Measurements from ENCODE around the gene OR5AR1. TPM values are rescaled to one million over a fixed set of nuclear protein-coding genes. Genes with fewer than 3 reads are reported as not detected.
"Not testable (repeated sequence)": the region's sequence is repeated elsewhere in the genome, so short reads cannot be mapped to it uniquely, and the experiment has no call there.

OR5AR1 gene
- total RNA-seq, 2 experiments from 2014 or later = not detected

GRCh38 chr11:56688554-56689100 is 25.1 kb downstream of the OR5AR1 start:
- no peak overlapping the region for H3K27ac ChIP-seq (ENCODE audit: low read depth, low read length, poor library complexity, severe bottlenecking)
- ChIA-PET POLR2A (no interaction called here), CTCF (ENCODE audit: unreplicated experiment) (no interaction called here)
- H3K4me1 ChIP-seq (ENCODE audit: insufficient read depth, low read length, poor library complexity, severe bottlenecking) = no peaks in the 10 kb centered on the region
- no TSS peak for BruUV-seq (replicated peaks)
- H3K9me3 ChIP-seq (ENCODE audit: low read length) = no peaks in the 10 kb centered on the region
- intact Hi-C loops (cut with micrococcal nuclease; ENCODE audit: unreplicated experiment) = no loop called here
- H3K4me2 ChIP-seq (ENCODE audit: low read length) = no peak overlapping the region
- DNase-seq (ENCODE audit: low spot score) = no peak
- no peaks in the 10 kb centered on the region for H3K9me2 ChIP-seq (ENCODE audit: insufficient read depth, low read length)
- TF ChIP-seq CTCF (conservative IDR thresholded peaks at IDR 0.05; ENCODE audit: low read length) (no peak), EZH2phosphoT487 (IDR thresholded peaks at IDR 0.05; ENCODE audit: borderline replicate concordance, low read depth, low read length) (no peak)
- no peak overlapping the region for H3K4me3 ChIP-seq (ENCODE audit: low read depth, low read length, poor library complexity, severe bottlenecking)
- no peaks in the 10 kb centered on the region for H4K20me1 ChIP-seq (ENCODE audit: insufficient read depth, low read length)
- H2AFZ ChIP-seq (ENCODE audit: low read length) = no peak overlapping the region
- no peaks in the 10 kb centered on the region for H3K36me3 ChIP-seq (ENCODE audit: insufficient read depth, low read length)
- no peaks in the 10 kb centered on the region for H3K79me2 ChIP-seq (ENCODE audit: insufficient read depth, low read depth, low read length)

DNA sequence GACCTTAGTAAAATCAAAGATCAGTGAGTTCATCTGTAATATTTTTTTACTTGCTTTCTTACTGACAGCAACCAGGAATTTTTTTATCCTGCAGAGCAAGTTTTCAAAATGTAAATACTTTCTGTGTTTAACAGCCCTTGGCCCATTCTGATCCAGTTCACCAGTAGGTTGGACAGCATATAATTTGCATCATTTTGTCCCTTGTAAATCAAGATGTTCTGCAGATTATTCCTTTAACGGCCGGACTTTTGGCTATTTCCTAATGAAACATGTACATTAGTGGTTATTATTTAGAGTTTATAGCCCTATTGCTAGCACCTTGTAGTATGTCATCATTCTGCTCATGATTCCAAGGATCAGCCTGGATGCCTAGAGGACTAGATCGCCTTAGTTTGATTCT is 27.7 kb downstream of the OR5AR1 start:
- BruUV-seq (replicated peaks); CTCF ChIA-PET (ENCODE audit: unreplicated experiment); H3K27ac ChIP-seq (ENCODE audit: low read depth, low read length, poor library complexity, severe bottlenecking); H3K4me1 ChIP-seq (ENCODE audit: insufficient read depth, low read length, poor library complexity, severe bottlenecking); intact Hi-C loops (cut with micrococcal nuclease; ENCODE audit: unreplicated experiment); H3K9me3 ChIP-seq (ENCODE audit: low read length); DNase-seq (ENCODE audit: low spot score); H2AFZ ChIP-seq (ENCODE audit: low read length); H3K36me3 ChIP-seq (ENCODE audit: insufficient read depth, low read length); H3K79me2 ChIP-seq (ENCODE audit: insufficient read depth, low read depth, low read length); H4K20me1 ChIP-seq (ENCODE audit: insufficient read depth, low read length); H3K9me2 ChIP-seq (ENCODE audit: insufficient read depth, low read length); H3K4me3 ChIP-seq (ENCODE audit: low read depth, low read length, poor library complexity, severe bottlenecking); H3K4me2 ChIP-seq (ENCODE audit: low read length): not testable (repeated sequence)
- POLR2A ChIA-PET = interaction anchor here (0.7 kb wide), 1 partner anchor 565 kb away, joined by 4 read pairs; no protein-coding TSS in a partner anchor

DNA sequence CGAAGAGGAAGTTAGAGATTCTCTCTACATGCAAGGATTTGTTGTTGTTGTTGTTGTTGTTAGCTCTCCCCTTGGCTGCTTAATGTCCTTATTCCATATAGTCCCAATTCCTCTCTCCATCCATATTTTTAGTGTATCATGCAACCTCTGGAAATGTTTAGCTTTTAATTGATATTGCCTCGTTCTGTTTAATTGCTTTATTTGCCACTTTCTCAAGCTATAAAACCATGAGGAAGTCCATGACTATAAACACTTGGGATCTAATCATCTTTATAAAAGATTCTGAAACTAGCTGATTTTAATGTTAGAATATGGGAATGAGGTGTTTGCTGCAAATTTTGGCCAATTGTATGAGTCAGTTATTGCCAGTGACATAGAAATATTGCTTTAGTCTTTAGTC is 29.9 kb downstream of the OR5AR1 start:
- POLR2A ChIA-PET = interaction anchor here (1.2 kb wide), 1 partner anchor 11 kb away, joined by 4 read pairs; no protein-coding TSS in a partner anchor

More for the DNA sequence above, 29.9 kb downstream of the OR5AR1 start:
- intact Hi-C loops (cut with micrococcal nuclease; ENCODE audit: unreplicated experiment) = no loop called here
- no peak for TF ChIP-seq CTCF (conservative IDR thresholded peaks at IDR 0.05; ENCODE audit: low read length)
- no peak for TF ChIP-seq EZH2phosphoT487 (IDR thresholded peaks at IDR 0.05; ENCODE audit: borderline replicate concordance, low read depth, low read length)
- H3K79me2 ChIP-seq (ENCODE audit: insufficient read depth, low read depth, low read length) = no peaks in the 10 kb centered on the region
- no peak overlapping the region for H2AFZ ChIP-seq (ENCODE audit: low read length)
- H3K4me1 ChIP-seq (ENCODE audit: insufficient read depth, low read length, poor library complexity, severe bottlenecking) = no peaks in the 10 kb centered on the region
- no peak for DNase-seq (ENCODE audit: low spot score)
- CTCF ChIA-PET (ENCODE audit: unreplicated experiment) = no interaction called here
- no TSS peak for BruUV-seq (replicated peaks)
- no peaks in the 10 kb centered on the region for H4K20me1 ChIP-seq (ENCODE audit: insufficient read depth, low read length)
- no peaks in the 10 kb centered on the region for H3K9me3 ChIP-seq (ENCODE audit: low read length)
- H3K4me2 ChIP-seq (ENCODE audit: low read length) = no peak overlapping the region
- no peak overlapping the region for H3K4me3 ChIP-seq (ENCODE audit: low read depth, low read length, poor library complexity, severe bottlenecking)
- no peak overlapping the region for H3K27ac ChIP-seq (ENCODE audit: low read depth, low read length, poor library complexity, severe bottlenecking)
- H3K36me3 ChIP-seq (ENCODE audit: insufficient read depth, low read length) = no peaks in the 10 kb centered on the region
- no peaks in the 10 kb centered on the region for H3K9me2 ChIP-seq (ENCODE audit: insufficient read depth, low read length)

All from OCI-LY7 (cell line).